Small intestine (tissue), 7 donors: ENCODE results near the gene MEGF11. TPM values are rescaled to one million over a fixed set of nuclear protein-coding genes. Genes with fewer than 3 reads are reported as not detected.
"Not testable (repeated sequence)": the region's sequence is repeated elsewhere in the genome, so short reads cannot be mapped to it uniquely, and the experiment has no call there.

Source experiments
- DNase-seq, 2 donors: peaks; one replicate each; pipeline versions ENCODE4 v3.0.0 to v3.0.0-alpha.2; 2013
- FAIRE-seq: peaks from 2 replicates; lab custom pipeline; 2012; peaks lifted over from hg19 to GRCh38; lab: Jason Lieb, UNC
- H3K27ac ChIP-seq, 3 donors: one replicate each; pipeline ENCODE4 v1.5.1; 2013; ENCODE audit warnings: low read length in 2 of 3, mild to moderate bottlenecking in 2 of 3, control low read depth in 1 of 3, inconsistent platforms in 1 of 3, low read depth in 1 of 3, moderate library complexity in 1 of 3
- H3K27me3 ChIP-seq, 3 donors: one replicate each; pipeline ENCODE4 v1.6.1; 2013; ENCODE audit warnings: low read length in 3 of 3, inconsistent platforms in 1 of 3; ENCODE audit not compliant: control insufficient read depth in 3 of 3, insufficient read depth in 3 of 3
- H3K36me3 ChIP-seq, 3 donors: one replicate each; pipeline ENCODE4 v1.6.1; 2013; ENCODE audit warnings: low read length in 3 of 3, inconsistent platforms in 1 of 3, low read depth in 1 of 3, mild to moderate bottlenecking in 1 of 3, moderate library complexity in 1 of 3; ENCODE audit not compliant: control insufficient read depth in 3 of 3, insufficient read depth in 2 of 3
- H3K4me1 ChIP-seq, 3 donors: one replicate each; pipeline ENCODE4 v1.6.1; 2013; ENCODE audit warnings: low read length in 2 of 3, inconsistent platforms in 1 of 3, low read depth in 1 of 3, mild to moderate bottlenecking in 1 of 3, moderate library complexity in 1 of 3; ENCODE audit not compliant: control insufficient read depth in 3 of 3, insufficient read depth in 2 of 3
- H3K4me3 ChIP-seq, 3 donors: one replicate each; pipeline ENCODE4 v1.5.1; 2013; ENCODE audit warnings: low read length in 3 of 3, control low read depth in 1 of 3, inconsistent platforms in 1 of 3, low read depth in 1 of 3, mild to moderate bottlenecking in 1 of 3, moderate library complexity in 1 of 3
- H3K9me3 ChIP-seq, 2 donors: one replicate each; pipeline ENCODE4 v1.6.1; 2013; ENCODE audit warnings: low read depth in 1 of 2, low read length in 1 of 2; ENCODE audit not compliant: control insufficient read depth in 2 of 2, insufficient read depth in 1 of 2
- WGBS, 3 donors: extraction: QIAGEN DNeasy Blood & Tissue Kit; methylation state at CpG; one replicate each; pipeline ENCODE4 v1.1.7; 2013; 5-methylcytosine and 5-hydroxymethylcytosine counted together
- polyA plus RNA-seq, 4 donors: library from polyadenylated mRNA; stranded (reverse) in 3 of 4; unstranded in 1 of 4; fragments of 200-250 nt in 3 of 4; fragments of 120-200 nt in 1 of 4; gene quantifications; one replicate each; pipeline versions ENCODE4 v1.2.1 to v1.2.3, GENCODE V29; 2013
- donor health status: healthy with polysubstance abuse.
- donor health status: control.
- donor health status: control.
- donor health status: Bipolar disorder and iron deficiency.
- donor health status: healthy.

Gene MEGF11
- polyA plus RNA-seq, 4 donors: 0.24 to 0.41 TPM; not detected in 2

- not testable (repeated sequence) for H3K9me3 ChIP-seq, H3K27me3 ChIP-seq, DNase-seq, H3K4me3 ChIP-seq, FAIRE-seq, H3K27ac ChIP-seq, H3K4me1 ChIP-seq, H3K36me3 ChIP-seq
- WGBS, 3 donors: 84 to 93% (median 90%) methylated on average over 4 of the region's 4 CpGs
These were observed 250.4 kb downstream of the MEGF11 start for GRCh38 chr15:66003129-66003528.

GRCh38 chr15:66001717-66002426 is 251.7 kb downstream of the MEGF11 start:
- DNase-seq (no peak), FAIRE-seq (no peak)
- no peaks in the 10 kb centered on the region for H3K9me3 ChIP-seq
- H3K4me3 ChIP-seq: no peak overlapping the region
- H3K36me3 ChIP-seq: no peaks in the 10 kb centered on the region
- 26 to 50% (median 50%) methylated on average over 8 of the region's 8 CpGs for WGBS, 3 donors
- no peaks in the 10 kb centered on the region for H3K4me1 ChIP-seq
- H3K27me3 ChIP-seq: peaks cover 0 to 5% (median 0%) of the 10 kb centered on the region in 3 donors
- H3K27ac ChIP-seq: no peak overlapping the region

- 58 to 73% (median 66%) methylated on average over 5 of the region's 5 CpGs for WGBS, 3 donors
- no peak for DNase-seq
- no peak for FAIRE-seq
These were observed 252.5 kb downstream of the MEGF11 start for GRCh38 chr15:66001042-66001441.

GRCh38 chr15:65998486-65998885 is 255.1 kb downstream of the MEGF11 start:
- FAIRE-seq: no peak
- no peaks in the 10 kb centered on the region for H3K4me1 ChIP-seq
- 56 to 78% (median 66%) methylated on average over 9 of the region's 9 CpGs for WGBS, 3 donors

More at GRCh38 chr15:66001042-66001441, 252.5 kb downstream of the MEGF11 start:
- Histone ChIP-seq H3K4me1 (no peaks in the 10 kb centered on the region), H3K4me3 (no peak overlapping the region), H3K36me3 (no peaks in the 10 kb centered on the region), H3K27me3 (peaks cover 0 to 7% (median 0%) of the 10 kb centered on the region in 3 donors), H3K9me3 (no peaks in the 10 kb centered on the region), H3K27ac (no peak overlapping the region)

GRCh38 chr15:65996901-65997300 is 256.6 kb downstream of the MEGF11 start:
- H3K4me1 ChIP-seq: no peaks in the 10 kb centered on the region
- peaks cover 0 to 26% (median 7%) of the 10 kb centered on the region in 3 donors for H3K27me3 ChIP-seq
- no peak for FAIRE-seq
- no peaks in the 10 kb centered on the region for H3K9me3 ChIP-seq
- 57 to 88% (median 87%) methylated on average over 5 of the region's 5 CpGs for WGBS, 3 donors
- no peak overlapping the region for H3K27ac ChIP-seq
- no peak overlapping the region for H3K4me3 ChIP-seq
- no peak for DNase-seq
- no peaks in the 10 kb centered on the region for H3K36me3 ChIP-seq

More at GRCh38 chr15:65998486-65998885, 255.1 kb downstream of the MEGF11 start:
- Histone ChIP-seq H3K4me3 (no peak overlapping the region), H3K36me3 (no peaks in the 10 kb centered on the region), H3K27ac (no peak overlapping the region), H3K27me3 (peaks cover 0 to 12% (median 6%) of the 10 kb centered on the region in 3 donors), H3K9me3 (no peaks in the 10 kb centered on the region)
- DNase-seq: no peak

GRCh38 chr15:65994832-65995231 is 258.7 kb downstream of the MEGF11 start:
- H3K27me3 ChIP-seq: peaks cover 0 to 33% (median 8%) of the 10 kb centered on the region in 3 donors

GRCh38 chr15:65993762-65994161 is 259.8 kb downstream of the MEGF11 start:
- DNase-seq (no peak), FAIRE-seq (no peak)
- no peaks in the 10 kb centered on the region for H3K36me3 ChIP-seq
- H3K9me3 ChIP-seq: no peaks in the 10 kb centered on the region
- no peaks in the 10 kb centered on the region for H3K4me1 ChIP-seq
- WGBS, 3 donors: 61 to 75% (median 66%) methylated on average over 7 of the region's 7 CpGs
- no peak overlapping the region for H3K27ac ChIP-seq
- no peak overlapping the region for H3K4me3 ChIP-seq
- peaks cover 0 to 33% (median 8%) of the 10 kb centered on the region in 3 donors for H3K27me3 ChIP-seq

More at GRCh38 chr15:65994832-65995231, 258.7 kb downstream of the MEGF11 start:
- Histone ChIP-seq H3K9me3 (no peaks in the 10 kb centered on the region), H3K4me1 (no peaks in the 10 kb centered on the region), H3K27ac (no peak overlapping the region), H3K4me3 (no peak overlapping the region), H3K36me3 (no peaks in the 10 kb centered on the region)
- FAIRE-seq (no peak), DNase-seq (no peak)
- WGBS, 3 donors: 52 to 71% (median 67%) methylated on average over 4 of the region's 4 CpGs

GRCh38 chr15:65993236-65993635 is 260.3 kb downstream of the MEGF11 start:
- FAIRE-seq (no peak), DNase-seq (no peak)
- Histone ChIP-seq H3K4me1 (no peaks in the 10 kb centered on the region), H3K36me3 (no peaks in the 10 kb centered on the region), H3K4me3 (no peak overlapping the region), H3K27me3 (peaks cover 0 to 33% (median 8%) of the 10 kb centered on the region in 3 donors), H3K27ac (no peak overlapping the region), H3K9me3 (no peaks in the 10 kb centered on the region)
- WGBS, 3 donors: 26 to 29% (median 28%) methylated on average over 5 of the region's 5 CpGs
